Inflammatory macrophage (primary cell): ENCODE results near the gene KCND1.
"Not testable (repeated sequence)": the region's sequence is repeated elsewhere in the genome, so short reads cannot be mapped to it uniquely, and the experiment has no call there.

Experiments used
- DNase-seq, 2 donors: peaks; one replicate each; pipeline ENCODE4 v3.0.0-alpha.2; 2020 to 2022
- total RNA-seq, 18 experiments: gene quantifications; one replicate each; lab custom pipeline; 2026; ENCODE audit warnings: mixed read lengths in 6 of 18, inconsistent platforms in 2 of 18; lab: John Stamatoyannopoulos, UW

The KCND1 gene
- 0.13 to 2.0 (median 0.54) reads per million in 18 experiments for total RNA-seq

GRCh38 chrX:48971249-48972219 is at the start of gene KCND1:
TSS of gene KCND1 (minus strand) at chrX:48971844. CDS start at chrX:48970271, 1,573 bp downstream.
- no peak for DNase-seq

DNA sequence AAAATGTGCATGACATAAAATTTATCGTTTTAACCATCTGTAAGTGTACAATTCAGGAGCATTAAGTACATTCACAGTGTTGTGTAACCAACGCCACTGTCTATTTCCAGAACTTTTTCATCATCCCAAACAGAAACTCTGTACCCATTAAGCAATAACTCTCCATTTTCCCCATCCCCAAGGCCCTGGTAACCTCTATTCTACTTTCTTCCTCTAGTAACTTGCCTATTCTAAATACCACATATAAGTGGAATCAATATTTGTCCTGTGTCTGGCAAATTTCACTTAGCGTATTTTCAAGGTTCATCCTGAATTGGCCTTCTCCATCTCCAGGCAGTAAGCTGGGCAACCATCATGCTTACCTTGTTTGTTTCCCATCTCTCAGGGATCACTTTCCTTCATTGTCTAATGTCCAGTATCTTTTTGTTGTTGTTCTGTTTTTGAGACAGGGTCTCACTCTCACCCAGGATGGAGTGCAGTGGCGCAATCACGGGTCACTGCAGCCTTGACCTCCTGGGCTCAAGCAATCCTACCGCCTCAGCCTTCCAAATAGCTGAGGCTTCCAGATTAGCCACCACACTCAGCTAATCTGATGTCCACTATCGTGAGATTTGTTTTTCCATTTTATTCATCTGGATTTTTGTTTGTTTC is 48.1 kb upstream of the KCND1 start:
- peak in 1 of 2 donors; percentile 14 for DNase-seq

- no peak for DNase-seq
These were observed 47.4 kb upstream of the KCND1 start for GRCh38 chrX:49019050-49019449.

GRCh38 chrX:49003696-49004095 is 32.1 kb upstream of the KCND1 start:
- DNase-seq = no peak

- peak; percentile 84 to 85 for DNase-seq
These were observed 30.7 kb upstream of the KCND1 start, which contains the start of gene GRIPAP1 for GRCh38 chrX:49002091-49002935. TSS of gene GRIPAP1 (minus strand) at chrX:49002264. CDS start at chrX:49002229, 35 bp downstream.

DNA sequence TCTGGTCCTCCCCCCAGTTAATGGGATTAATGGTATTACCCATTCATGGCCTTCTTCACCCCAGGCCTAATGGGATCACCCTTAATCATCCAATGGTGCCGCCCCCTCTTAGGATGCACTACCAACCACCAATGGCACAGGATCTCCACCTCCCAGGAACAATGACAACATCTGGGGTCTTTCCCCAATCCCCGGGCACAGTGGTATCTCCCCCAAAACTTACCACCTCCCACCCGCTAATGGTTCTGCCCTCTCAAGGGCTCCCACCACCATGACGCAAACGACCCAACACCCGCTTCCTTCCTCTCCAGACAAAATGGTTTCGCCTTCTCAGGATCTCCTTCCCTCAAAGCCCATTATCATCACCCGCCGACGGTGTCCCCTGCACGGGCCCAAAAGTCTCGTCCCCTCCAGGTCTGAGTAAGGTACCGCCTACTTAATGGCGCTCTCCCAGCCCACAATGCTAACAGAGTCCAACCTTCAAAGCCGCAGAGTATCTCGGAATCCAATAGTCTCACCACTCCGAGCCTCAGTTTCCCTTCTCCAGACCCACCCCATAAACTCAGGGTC is 30.0 kb upstream of the KCND1 start:
- peak; percentile 51 to 69 for DNase-seq

- DNase-seq = peak; percentile 28 to 64
These were observed 29.0 kb upstream of the KCND1 start for GRCh38 chrX:49000636-49001035.

DNA sequence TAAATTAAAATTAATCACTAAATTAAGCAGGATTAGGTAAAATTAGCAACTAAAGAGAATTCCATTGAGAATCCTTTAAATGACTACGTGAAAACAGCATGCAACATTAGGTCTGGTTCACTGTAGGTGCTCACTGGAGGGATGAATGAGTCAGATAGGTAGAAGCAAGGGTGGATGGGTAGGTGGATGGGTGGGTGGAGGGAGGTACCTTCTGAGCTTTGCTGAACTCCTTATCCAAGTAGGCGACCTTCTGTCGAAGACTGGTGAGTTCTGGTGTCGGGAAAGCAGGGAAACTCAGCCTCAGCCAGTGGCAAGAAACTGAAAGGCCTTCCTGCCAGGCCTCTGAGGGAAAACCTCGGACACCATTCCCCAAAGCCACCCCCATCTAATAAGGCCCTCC is 27.4 kb upstream of the KCND1 start:
- no peak for DNase-seq

- peak; percentile 11 to 29 for DNase-seq
These were observed 26.7 kb upstream of the KCND1 start for GRCh38 chrX:48998391-48998790.

DNA sequence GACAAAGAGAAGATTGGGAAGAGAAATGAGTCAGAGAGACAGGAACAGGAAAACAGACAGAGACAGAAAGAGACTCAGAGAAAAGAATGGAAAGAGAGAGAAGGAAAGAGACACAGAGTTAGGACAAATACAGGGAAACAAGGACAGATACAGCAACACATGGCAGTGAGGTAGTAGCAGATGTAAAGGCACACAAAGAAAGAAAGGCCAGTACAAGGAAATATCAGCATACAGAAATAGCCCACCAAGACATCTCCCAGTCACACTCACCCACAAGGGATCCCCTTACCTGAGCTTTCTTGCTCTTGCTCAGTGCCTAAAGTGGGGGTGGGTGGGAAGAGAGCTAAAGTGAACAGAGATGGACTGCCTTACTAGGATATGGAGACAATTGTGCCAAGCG is 26.2 kb upstream of the KCND1 start:
- DNase-seq = no peak

- DNase-seq = no peak
These were observed 25.8 kb upstream of the KCND1 start for GRCh38 chrX:48997455-48997854.

- no peak for DNase-seq
These were observed 25.3 kb upstream of the KCND1 start for GRCh38 chrX:48996969-48997368.

DNA sequence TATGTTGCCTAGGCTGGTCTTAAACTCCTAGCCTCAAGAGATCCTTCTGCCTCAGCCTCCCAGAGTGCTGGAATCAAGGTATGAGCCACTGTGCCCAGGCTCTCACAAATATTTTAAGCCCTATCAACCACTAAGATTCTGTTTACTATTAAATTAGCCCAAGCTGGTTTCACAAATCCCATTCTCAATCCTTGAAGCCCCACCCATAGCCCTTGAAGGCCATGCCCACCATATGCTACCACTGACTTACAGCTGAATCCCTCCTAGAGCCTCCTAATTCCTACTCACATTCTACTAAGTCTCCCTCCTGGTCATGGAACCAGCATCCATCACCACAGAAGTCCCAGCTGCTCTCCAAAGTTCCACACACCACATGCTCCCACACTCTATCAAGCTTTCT is 20.7 kb upstream of the KCND1 start:
- no peak for DNase-seq

DNA sequence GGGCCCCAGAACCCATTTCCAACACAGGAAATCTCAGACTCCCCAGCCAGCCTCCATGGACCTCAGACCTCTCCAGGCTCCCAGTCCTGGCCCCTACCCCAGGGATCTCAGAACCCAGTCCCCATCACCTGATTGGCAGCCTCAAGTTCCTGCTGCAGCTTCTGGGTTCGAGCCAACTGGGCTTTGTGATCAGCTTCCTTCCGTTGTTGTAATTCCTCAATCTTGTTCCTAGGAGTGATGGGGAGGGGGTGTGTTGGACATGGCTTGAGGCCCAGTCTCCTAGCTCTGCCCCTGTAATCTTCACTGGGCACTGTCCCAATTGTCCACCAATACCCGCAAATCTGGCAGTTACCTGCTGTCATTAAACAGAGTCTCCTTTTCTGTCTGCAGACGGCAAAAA is 17.8 kb upstream of the KCND1 start:
- no peak for DNase-seq

GRCh38 chrX:48983896-48984295 is 12.3 kb upstream of the KCND1 start:
- DNase-seq = no peak

DNA sequence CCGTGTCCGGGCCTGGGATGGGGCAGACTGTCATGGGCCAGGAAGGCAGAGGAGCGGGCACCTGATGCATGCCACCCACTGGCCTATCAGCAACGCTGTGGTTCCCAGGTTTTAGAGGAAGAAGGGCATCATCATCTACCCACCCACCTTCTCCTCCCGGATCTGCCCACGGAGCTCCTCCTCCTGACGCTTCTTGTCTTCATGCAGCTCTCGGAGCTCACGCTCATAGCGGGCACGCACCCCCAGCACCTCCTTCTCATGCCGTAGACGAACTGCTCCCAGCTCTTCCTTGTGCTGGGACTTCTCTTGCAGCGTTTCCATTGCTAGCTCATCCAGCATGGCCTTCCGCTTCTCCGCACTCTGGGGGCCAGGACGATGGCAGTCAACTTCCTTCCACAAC is 11.4 kb upstream of the KCND1 start:
- no peak for DNase-seq

DNA sequence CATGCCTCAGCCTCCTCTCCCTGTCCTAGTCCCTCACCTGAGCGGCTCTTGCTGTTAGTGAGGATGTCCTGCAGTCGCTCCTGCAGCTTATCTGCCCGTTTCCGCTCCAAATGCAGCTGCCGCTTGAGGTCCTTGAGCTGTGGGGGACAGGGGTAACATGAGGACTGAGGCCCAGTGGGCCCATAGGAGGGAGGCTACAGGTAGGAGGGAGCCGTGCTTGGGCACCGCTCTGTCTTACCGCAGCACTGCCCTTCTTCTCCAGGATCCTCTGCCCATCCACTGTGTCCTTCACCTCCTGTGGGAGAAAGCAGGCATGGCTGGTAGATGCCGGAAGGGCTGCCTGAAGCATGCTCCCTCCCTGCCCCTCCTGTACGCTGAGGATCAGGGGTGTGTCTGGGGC is 9.5 kb upstream of the KCND1 start:
- no peak for DNase-seq

- not testable (repeated sequence) for DNase-seq
These were observed 8.7 kb upstream of the KCND1 start for GRCh38 chrX:48980341-48980740.

- DNase-seq = no peak
These were observed 6.6 kb upstream of the KCND1 start for GRCh38 chrX:48978226-48978625.

GRCh38 chrX:48976086-48976485 is 4.4 kb upstream of the KCND1 start:
- DNase-seq = no peak

DNA sequence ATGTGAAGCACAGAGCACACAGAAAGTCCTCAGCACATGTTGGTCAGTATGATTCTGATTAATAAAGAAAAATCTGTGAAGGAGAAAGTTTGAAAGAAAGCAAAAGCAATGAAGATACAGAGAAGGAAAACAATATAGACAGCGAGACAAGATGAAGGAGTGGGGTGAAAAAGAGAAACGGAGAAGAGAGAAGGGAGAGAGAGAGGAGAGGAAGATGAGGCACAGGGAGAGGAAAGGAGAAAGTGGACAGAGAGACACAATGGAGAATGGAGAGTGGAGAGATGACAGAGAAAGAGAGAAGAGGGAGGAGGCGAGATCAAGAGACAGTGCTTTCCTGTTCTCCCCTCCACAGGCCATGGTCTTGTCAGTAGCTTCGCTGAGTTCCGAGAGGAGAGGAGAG is 3.9 kb upstream of the KCND1 start:
- DNase-seq = no peak

DNA sequence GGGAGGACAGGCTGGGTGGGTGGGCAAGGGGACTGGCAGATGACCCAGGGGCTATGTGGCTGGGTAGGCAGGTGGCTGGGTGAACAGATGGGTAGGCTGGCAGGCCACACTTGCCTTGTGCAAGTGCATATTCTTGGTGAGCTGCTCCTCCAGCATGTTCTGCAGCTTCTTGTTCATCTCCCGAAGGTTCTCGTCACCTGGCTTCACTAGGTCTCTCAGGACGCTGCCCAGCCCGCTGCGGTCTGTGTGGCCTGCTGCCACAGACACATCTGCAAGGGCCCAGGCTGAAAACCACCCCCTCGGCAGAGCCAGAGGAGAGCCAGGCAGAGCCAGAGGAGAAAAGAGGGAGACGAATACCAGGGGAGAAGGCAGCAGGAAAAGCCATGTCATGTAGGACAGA is 3.4 kb upstream of the KCND1 start:
- no peak for DNase-seq
